B cell (primary cell): ENCODE data around the gene CD44.

Source experiments
- CTCF ChIP-seq: fragments of 200-600 bp; IDR thresholded peaks from one replicate; pipeline ENCODE4 v1.8.0; 2022; ENCODE audit warnings: antibody characterized with exemption, mild to moderate bottlenecking
- EZH2 ChIP-seq: IDR thresholded peaks from 2 replicates; pipeline ENCODE4 v1.6.1; 2012; ENCODE audit warnings: borderline replicate concordance, low read depth, mild to moderate bottlenecking, moderate library complexity, low read length; ENCODE audit not compliant: insufficient read depth, poor library complexity, severe bottlenecking

- TF ChIP-seq CTCF: no peak
- TF ChIP-seq EZH2: no peak
These were observed 2.6 kb downstream of the CD44 start for GRCh38 chr11:35141571-35141971.
